ENCODE data around the gene MYLK4.

DNA sequence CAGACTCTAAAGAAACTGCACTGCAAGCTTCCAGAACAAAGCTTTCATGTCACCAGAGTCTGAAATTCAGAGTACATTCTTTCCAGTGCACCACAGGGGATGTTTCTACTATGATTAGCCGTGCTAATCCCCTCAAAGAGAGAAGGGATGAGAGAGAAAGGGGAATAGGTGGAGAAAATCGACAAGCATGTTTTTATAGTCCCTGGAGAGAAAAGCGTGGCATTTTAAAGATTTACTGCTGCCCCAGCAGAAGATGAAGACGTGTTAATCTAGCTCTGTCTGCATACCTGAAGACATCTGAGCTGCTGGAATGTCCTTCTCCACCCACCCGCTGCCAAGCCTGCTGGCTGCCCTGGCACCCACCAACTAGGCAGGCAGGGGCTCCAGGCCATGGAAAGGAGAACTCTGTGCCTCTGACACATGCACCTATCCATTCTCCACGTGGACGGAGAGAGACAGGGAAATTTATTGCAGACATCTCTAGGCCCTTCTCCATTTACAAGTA is 4.1 kb downstream of the MYLK4 start:
- TF ChIP-seq POLR2A (IDR thresholded peaks at IDR 0.05; ENCODE audit: low read length): no peak
- no peak for TF ChIP-seq GATA1 (IDR thresholded peaks at IDR 0.05; ENCODE audit: low read depth, low read length)
